HG02970 (cell line): ENCODE data around the gene CST5.
"Not testable (repeated sequence)": the region's sequence is repeated elsewhere in the genome, so short reads cannot be mapped to it uniquely, and the experiment has no call there.

Experiments
- ATAC-seq: cut with Tn5 transposase; IDR thresholded peaks from one replicate; pipeline ENCODE4 v1.9.1; 2021; ENCODE audit warnings: mild to moderate bottlenecking, moderate library complexity, moderate number of reproducible peaks; ENCODE audit not compliant: unreplicated experiment, low FRiP score

The CST5 gene

GRCh38 chr20:23856736-23857135, 22.8 kb downstream of the CST5 start:
- no peak for ATAC-seq

- no peak for ATAC-seq
Observed at GRCh38 chr20:23856226-23856625, 23.3 kb downstream of the CST5 start.

GRCh38 chr20:23841693-23842092, 37.9 kb downstream of the CST5 start:
- no peak for ATAC-seq

- no peak for ATAC-seq
Observed at GRCh38 chr20:23835716-23836115, 43.8 kb downstream of the CST5 start.

GRCh38 chr20:23832775-23833513, 46.6 kb downstream of the CST5 start:
- no peak for ATAC-seq

- not testable (repeated sequence) for ATAC-seq
Observed at GRCh38 chr20:23831961-23832360, 47.6 kb downstream of the CST5 start.

GRCh38 chr20:23826541-23827021, 53.0 kb downstream of the CST5 start, which contains the start of gene CST2:
Gene CST2 (minus strand): TSS chr20:23826729. CDS start chr20:23826660, 69 bp downstream.
- ATAC-seq: no peak
